Stomach (tissue), 4 donors: ENCODE results near the gene PRDM16.

ENCODE experiments used
- CTCF ChIP-seq, 7 experiments: fragments of 450-650 bp in 4 of 7; fragments of 200-600 bp in 3 of 7; sonication (generic) in 3 of 7; IDR thresholded peaks; one replicate each; pipeline ENCODE4 v1.5.1; 2016 to 2019; ENCODE audit warnings: antibody characterized with exemption in 7 of 7, control low read depth in 2 of 7, mild to moderate bottlenecking in 1 of 7
- EP300 ChIP-seq: sonication (generic); formaldehyde crosslinking; IDR thresholded peaks from one replicate; pipeline ENCODE4 v1.6.1; 2017; ENCODE audit warnings: antibody characterized with exemption
- POLR2A ChIP-seq, 4 donors: fragments of 450-650 bp; IDR thresholded peaks; one replicate each; pipeline ENCODE4 v1.6.1; 2016; ENCODE audit warnings: antibody characterized with exemption in 4 of 4, control low read depth in 2 of 4, mild to moderate bottlenecking in 1 of 4, moderate library complexity in 1 of 4
- POLR2AphosphoS5 ChIP-seq, 3 donors: sonication (generic); formaldehyde crosslinking; IDR thresholded peaks; one replicate each; pipeline ENCODE4 v1.6.1; 2016; ENCODE audit warnings: antibody characterized with exemption in 3 of 3

- TF ChIP-seq CTCF (IDR thresholded peaks at IDR 0.05) (no peak), EP300 (no peak), POLR2AphosphoS5 (IDR thresholded peaks at IDR 0.05) (no peak), POLR2A (IDR thresholded peaks at IDR 0.05) (no peak)
These were observed 383.2 kb downstream of the PRDM16 start for GRCh38 chr1:3451994-3452865.
